M059J (cell line): ENCODE results near the gene PDE4D. TPM values are rescaled to one million over a fixed set of nuclear protein-coding genes. Genes with fewer than 3 reads are reported as not detected.
"Not testable (repeated sequence)": the region's sequence is repeated elsewhere in the genome, so short reads cannot be mapped to it uniquely, and the experiment has no call there.

ENCODE experiments used
- DNase-seq: peaks from one replicate; pipeline ENCODE4 v3.0.0-alpha.2; 2012; ENCODE audit warnings: low read depth
- total RNA-seq: library from RNA; depleted of rRNA; stranded (reverse); fragments of >200 nt; shearing (Covaris generic); gene quantifications from 2 replicates; pipeline ENCODE4 v1.2.3, GENCODE V29; 2014

Gene PDE4D
- total RNA-seq, 1 experiment from 2014 or later: 14.9 TPM

DNA sequence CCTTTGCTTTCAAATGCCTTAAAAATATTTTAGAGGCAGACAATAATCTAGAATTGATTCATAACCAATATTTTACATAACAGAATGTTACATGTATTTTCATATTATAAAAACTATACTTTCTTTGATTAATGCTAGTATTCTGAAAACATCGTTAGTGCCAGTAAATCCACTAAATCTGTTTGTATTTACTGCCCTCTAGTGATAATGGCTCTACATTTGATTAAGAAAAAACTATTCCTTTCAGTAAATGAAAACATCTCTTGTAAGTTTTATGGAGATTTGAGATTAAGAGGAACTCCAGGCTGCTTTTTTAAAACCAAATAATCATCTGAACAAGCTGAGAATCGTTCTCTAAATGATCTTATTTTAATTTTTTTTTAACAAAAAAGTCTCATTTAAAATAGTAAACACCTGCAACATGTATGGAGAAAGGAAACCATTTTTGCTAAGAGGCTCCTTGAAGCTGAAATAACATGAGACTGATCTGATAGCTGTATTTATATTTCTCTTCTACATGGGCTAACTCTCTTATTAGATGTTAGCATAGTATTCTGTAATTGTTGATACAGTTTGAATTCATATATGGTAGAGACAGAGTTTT, 886.0 kb downstream of the PDE4D start:
- peak; percentile 31 for DNase-seq

DNA sequence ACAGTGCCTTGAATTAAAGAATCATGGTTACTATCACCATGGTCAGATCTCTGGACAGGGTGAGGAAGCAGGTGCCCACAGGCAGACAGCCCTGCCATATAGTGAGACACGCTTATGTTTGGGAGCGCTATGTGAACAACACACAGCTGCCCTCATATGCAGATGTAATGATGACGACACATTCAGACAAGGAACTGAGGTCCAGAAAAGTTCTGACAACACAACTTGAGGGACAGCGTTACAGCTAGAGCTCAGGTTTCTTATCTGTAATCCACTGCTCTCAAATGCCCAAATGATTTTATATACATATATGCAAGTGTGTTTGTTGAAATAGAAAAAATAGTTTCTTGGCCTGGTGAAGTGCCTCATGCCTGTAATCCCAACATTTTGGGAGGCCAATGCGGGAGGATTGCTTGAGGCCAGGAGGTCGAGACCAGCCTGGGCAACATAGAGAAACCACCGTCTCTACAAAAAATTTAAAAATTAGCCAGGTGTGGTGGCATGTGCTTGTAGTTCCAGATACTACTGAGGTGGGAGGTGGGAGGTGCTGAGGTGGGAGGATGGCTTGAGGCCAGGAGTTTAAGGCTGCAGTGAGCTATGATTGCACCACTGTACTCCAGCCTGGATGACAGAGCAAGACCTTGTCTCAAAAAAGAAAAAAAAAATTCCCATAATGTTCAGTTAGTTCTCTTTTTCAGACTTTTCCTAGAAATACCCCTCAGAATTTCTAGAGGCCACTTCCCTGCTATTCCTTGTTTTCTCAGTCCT, 887.4 kb downstream of the PDE4D start:
- DNase-seq: no peak

- DNase-seq: no peak
These were observed 889.9 kb downstream of the PDE4D start for GRCh38 chr5:59003641-59004040.

DNA sequence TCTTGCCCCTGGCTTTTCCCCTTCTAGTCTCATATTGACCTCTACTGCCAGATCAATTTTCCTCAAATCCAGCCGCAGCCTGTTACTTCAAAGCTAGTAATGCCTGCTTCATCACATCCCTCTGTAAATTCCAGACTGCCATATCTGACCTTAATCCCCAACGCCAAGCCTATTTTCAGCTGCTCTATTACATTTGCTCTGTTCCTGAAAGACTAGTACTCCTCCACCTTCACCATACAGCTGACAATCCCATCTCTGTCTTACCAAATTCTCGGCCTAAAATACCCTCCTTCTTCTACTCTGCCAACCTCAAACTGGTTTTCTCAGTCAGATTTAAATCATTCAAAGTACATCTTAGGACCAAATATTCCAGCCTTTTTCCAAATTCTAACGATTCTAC, 890.4 kb downstream of the PDE4D start:
- DNase-seq: no peak

DNA sequence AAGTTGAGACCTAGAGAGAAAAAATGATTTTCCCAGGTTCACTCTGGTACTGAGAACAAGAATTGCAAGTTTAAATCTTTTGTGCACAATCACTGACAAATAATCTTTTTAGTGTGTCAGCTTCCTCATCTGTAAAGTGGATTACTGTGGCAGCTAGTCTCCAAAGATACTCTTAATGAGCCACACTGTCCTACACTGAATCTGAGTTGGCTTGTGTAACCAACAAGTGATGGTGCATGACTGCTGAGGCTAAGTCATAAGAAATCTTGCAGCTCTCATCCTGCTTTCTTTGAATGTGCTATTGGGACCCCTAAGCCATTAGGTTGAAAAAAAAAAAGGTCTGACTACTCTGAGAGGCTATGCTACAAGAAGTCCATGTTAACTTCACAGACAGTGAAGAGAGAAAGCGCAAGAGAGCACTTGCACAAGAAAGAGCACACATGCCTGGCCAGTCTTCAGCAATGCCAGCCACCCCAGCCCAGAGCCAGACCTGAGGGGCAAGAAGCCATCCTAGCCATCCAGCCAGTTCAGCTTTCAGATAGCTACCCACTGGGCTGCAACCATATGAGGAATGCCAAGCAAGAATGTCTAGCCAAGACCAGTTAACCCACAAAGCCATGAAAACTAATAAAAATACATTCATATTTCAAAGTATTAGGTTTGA, 891.2 kb downstream of the PDE4D start:
- DNase-seq: no peak

- DNase-seq: no peak
These were observed 891.8 kb downstream of the PDE4D start for GRCh38 chr5:59001716-59002115.

DNA sequence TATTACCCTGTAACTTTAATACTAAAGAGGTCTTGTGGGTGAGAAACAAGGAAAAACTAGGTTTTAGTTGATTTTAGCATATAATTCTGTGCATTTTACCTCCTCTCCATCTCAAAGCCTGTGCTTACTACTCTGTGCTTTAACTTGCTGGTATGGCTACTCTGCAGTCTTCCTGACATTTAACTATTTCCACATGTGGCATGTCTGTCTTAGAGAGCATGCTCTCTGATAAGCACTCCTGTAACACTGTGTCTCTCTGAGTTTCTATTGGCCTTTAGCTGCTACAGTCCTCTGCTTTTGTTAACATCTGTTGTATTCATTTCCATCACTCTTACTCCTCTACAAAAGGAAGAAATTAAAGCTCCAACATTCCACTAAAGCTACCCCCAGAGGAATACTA, 892.4 kb downstream of the PDE4D start:
- DNase-seq: no peak

GRCh38 chr5:59000211-59000610, 893.3 kb downstream of the PDE4D start:
- no peak for DNase-seq

DNA sequence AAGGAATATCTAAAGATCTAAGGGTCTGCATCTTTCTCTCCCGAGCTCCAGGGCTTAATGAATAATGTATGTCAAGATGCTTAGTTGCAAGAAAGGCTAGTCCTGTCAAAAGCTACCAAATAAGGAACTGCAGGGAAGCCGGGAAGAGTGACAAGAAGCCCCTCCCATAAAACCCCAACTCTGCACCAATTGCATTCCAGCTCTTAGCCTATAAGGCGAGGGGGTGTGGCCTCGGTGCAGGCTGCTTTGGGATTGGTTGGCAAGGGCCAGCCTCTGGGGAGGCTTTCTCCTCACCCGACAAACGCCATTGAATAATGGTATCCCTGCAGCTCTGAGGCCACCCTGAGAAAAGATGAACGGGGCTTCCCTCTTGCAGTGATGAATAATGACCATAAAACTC, 893.7 kb downstream of the PDE4D start:
- peak; percentile 16 for DNase-seq

DNA sequence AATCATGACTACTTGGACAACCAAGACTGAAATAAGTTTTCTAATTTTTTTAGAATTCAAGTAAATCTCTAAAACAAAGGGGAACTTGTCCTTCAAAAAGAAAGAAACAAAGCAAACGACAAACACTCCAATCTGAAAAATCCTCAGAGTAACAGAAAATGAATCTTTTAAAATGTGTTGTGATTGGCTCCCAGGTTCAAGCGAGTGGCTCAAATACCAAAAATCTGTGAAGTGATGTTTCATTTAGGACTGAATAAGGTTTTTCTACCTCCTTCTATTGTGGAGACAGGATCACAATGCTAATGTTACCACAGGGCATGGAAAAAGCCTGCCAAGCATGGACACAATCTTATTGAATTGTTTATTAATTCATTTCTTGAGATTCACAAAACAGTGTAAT, 895.0 kb downstream of the PDE4D start:
- no peak for DNase-seq

- DNase-seq: not testable (repeated sequence)
These were observed 897.7 kb downstream of the PDE4D start for GRCh38 chr5:58995779-58996178.

- DNase-seq: no peak
These were observed 900.1 kb downstream of the PDE4D start for GRCh38 chr5:58993461-58993860.

DNA sequence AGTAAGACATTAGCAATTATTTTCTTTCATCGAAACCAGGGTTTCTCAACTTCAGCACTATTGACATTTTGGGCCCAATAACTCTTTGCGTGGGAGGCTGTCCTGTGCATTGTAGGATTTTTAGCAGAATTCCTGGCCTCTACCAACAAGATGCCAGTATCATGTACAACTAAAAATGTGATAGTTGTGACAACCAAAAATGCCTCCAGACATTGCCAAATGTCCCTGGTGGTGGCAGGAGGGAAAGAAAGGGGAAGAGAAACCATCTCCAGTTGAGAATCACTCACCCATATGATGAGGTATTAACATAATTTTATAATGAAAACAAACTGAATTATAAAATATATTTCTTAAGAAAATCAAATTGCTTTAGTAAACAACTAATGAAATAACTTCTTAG, 904.6 kb downstream of the PDE4D start:
- no peak for DNase-seq

GRCh38 chr5:58987193-58987592, 906.3 kb downstream of the PDE4D start:
- DNase-seq: peak; percentile 10

- DNase-seq: no peak
These were observed 907.2 kb downstream of the PDE4D start for GRCh38 chr5:58986281-58986680.

GRCh38 chr5:58985759-58986158, 907.8 kb downstream of the PDE4D start:
- peak; percentile 60 for DNase-seq

GRCh38 chr5:58985311-58985710, 908.2 kb downstream of the PDE4D start:
- DNase-seq: no peak

DNA sequence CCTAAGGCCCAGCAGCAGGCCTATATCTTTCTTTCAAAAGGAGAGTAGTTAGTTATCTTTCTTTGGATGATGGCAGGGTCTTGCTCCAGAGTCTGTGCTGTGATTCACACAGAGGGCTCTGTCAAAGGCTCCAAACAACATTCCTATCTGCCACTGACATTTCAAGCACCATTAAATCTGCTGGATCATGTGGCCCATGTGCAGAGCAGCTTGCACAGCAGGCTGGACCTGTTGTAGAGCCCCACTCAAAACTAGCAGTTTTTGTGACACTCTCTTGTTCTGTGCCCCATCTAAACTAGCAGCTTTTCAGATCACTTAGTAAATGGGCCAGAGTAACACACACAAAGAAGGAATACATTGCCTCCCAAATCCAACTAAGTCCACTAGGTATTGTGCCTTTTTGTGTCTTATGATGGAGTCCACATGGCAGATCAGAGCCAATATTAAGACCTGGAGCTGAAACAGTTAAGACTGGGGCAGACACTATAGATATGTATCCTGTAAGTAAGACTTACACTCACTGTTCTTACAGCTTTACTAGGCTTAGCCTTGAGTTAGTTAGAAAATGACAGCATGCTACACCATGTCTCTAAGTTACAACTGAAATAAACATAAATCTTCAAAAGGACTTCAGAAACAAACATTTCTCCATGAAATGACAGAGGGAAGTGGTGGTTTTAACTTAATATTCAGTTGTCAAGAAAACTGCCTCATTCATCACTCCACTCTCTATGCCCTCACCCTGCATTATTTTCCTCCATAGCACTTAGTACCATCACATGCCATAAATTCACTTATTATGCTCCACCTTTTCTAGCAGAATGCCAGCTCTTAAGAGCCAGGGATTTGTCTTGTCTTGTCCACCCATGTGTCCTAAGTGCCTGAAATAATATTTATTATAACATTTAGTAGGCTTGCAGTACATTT, 909.7 kb downstream of the PDE4D start:
- DNase-seq: no peak

DNA sequence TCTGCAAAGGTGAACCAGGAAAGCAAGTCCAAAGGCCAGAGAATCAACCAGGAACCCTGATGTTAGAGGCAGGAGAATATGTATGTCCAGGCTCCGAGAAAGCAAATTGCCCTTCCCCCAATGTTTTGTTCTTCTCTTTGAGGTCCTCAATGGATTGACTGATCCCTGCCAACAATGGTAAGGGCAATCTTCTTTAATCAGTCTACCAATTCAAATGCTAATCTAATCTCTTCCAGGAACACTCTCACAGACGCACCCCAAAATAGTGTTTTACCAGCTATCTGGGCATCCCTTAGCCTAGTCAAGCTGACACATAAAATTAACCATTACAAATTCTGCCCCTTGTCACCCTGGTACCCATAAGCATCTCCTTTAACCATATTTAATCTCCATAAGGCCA, 912.6 kb downstream of the PDE4D start:
- DNase-seq: no peak

GRCh38 chr5:58979090-58979489, 914.4 kb downstream of the PDE4D start:
- no peak for DNase-seq

DNA sequence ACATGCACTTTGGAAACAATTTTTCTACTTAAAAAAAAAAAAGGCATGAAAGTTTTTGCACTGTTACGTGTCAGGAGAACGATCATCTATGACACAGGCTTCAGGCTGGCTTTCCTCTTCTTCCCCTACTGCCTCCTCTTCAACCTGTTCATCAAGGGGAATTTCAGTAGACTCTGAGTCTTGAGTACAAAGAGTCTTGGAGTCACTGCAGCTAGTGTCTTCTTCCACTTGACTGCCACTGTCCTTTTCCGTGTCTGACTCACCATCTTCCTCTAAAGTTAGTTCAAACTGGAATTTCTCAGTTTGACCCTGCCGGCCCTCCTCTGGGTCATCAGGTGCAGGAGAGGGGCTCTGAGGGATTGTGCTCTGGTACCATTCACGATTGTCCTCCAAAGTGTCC, 918.9 kb downstream of the PDE4D start:
- peak; percentile 16 for DNase-seq

DNA sequence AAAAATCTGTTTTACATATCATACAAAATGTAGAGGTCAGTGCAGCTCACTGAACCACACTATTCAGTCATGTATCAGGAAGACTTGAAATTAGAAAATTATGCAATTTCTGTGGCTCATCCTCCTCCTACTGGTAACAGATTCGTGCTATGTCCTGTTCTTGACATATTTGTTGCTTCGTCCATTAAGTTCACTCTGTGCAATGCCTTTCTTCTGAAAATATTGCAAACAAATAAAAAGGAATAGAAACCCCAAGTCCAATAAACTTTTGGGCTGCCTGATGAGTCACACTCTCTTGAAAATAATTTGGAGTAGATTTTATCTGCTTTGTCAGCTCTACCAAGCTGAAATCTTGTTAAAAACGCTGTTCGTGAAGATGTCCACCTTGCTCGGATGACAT, 919.4 kb downstream of the PDE4D start:
- peak; percentile 54 for DNase-seq
